PC-9 (cell line): ENCODE measurements around the gene WDR72.

Experiments used
- EZH2 ChIP-seq: fragments of 200-600 bp; sonication (generic); IDR thresholded peaks from 2 replicates; pipeline ENCODE4 v1.8.0; 2017; ENCODE audit warnings: antibody characterized with exemption, low read depth
- TF ChIP-seq, protein P1 (sequence below): fragments of 200-600 bp; sonication (generic); conservative IDR thresholded peaks from 2 replicates; pipeline ENCODE4 v1.6.1; 2017; ENCODE audit warnings: mixed run types, antibody characterized with exemption, mild to moderate bottlenecking, moderate library complexity

DNA sequence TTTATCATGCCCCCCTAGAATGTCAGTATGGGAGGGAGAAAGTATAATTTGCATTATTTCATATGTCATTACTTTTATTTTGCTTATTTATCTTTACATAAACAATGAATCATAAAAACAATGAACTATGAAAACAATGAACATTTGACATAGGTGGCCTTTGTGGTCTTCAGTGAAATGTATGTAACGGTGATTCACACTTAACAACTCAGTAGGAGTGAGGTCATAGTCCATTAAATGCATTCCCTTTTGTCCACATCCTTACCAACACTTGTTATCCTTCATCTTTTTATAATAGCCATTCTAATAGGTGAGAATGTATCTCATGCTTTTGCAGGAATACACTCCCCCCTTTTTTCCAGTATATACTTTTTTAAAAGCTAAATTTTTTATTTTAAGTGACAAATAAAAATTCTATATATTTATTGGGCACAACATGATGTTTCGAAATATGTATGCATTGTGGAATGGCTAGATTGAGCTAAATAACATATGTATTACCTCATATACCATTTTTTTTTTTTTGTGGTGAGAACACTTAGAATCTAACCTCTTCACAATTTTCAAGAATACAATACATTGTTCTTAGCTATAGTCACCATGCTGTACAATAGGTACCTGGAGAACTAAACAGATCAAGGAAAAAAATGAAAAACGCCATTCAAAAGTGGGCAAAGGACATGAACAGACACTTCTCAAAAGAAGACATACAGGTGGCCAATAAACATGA lies 189.5 kb downstream of the WDR72 start:
- TF ChIP-seq, protein P1, sequence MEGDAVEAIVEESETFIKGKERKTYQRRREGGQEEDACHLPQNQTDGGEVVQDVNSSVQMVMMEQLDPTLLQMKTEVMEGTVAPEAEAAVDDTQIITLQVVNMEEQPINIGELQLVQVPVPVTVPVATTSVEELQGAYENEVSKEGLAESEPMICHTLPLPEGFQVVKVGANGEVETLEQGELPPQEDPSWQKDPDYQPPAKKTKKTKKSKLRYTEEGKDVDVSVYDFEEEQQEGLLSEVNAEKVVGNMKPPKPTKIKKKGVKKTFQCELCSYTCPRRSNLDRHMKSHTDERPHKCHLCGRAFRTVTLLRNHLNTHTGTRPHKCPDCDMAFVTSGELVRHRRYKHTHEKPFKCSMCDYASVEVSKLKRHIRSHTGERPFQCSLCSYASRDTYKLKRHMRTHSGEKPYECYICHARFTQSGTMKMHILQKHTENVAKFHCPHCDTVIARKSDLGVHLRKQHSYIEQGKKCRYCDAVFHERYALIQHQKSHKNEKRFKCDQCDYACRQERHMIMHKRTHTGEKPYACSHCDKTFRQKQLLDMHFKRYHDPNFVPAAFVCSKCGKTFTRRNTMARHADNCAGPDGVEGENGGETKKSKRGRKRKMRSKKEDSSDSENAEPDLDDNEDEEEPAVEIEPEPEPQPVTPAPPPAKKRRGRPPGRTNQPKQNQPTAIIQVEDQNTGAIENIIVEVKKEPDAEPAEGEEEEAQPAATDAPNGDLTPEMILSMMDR = no peak
- no peak for TF ChIP-seq EZH2
